Renal cortex interstitium (tissue), 11 donors: ENCODE measurements around the gene ABCG4. TPM values are rescaled to one million over a fixed set of nuclear protein-coding genes. Genes with fewer than 3 reads are reported as not detected.
"Not testable (repeated sequence)": the region's sequence is repeated elsewhere in the genome, so short reads cannot be mapped to it uniquely, and the experiment has no call there.

ENCODE experiments used
- DNase-seq, 11 donors: peaks; one replicate each; pipeline ENCODE4 v3.0.0-alpha.2; 2013; ENCODE audit warnings: low read depth in 9 of 11, low spot score in 4 of 11; ENCODE audit errors: extremely low read depth in 1 of 11
- polyA plus RNA-seq, 3 donors: library from polyadenylated mRNA; unstranded; fragments of 120-200 nt; gene quantifications; one replicate each; pipeline ENCODE4 v1.2.1, GENCODE V29; 2013; ENCODE audit not compliant: insufficient read length in 3 of 3

ABCG4 gene
- polyA plus RNA-seq, 3 donors, result 0.72 to 1.2 (median 1.1) TPM

GRCh38 chr11:119194811-119195440 lies 46.1 kb downstream of the ABCG4 start:
- no peak for DNase-seq

- no peak for DNase-seq
Measured at GRCh38 chr11:119195680-119196079, 46.8 kb downstream of the ABCG4 start.

- DNase-seq, result peak; percentile 70 to 87 (median 76)
Measured at GRCh38 chr11:119196833-119197483, 48.1 kb downstream of the ABCG4 start.

GRCh38 chr11:119198925-119199324 lies 50.1 kb downstream of the ABCG4 start:
- DNase-seq, result no peak

GRCh38 chr11:119201236-119201635 lies 52.4 kb downstream of the ABCG4 start:
- not testable (repeated sequence) for DNase-seq

- no peak for DNase-seq
Measured at GRCh38 chr11:119202554-119202953, 53.7 kb downstream of the ABCG4 start.

GRCh38 chr11:119204066-119204465 lies 55.2 kb downstream of the ABCG4 start:
- no peak for DNase-seq

GRCh38 chr11:119205080-119205479 lies 56.2 kb downstream of the ABCG4 start:
- no peak for DNase-seq

GRCh38 chr11:119205574-119206510 lies 57.0 kb downstream of the ABCG4 start, which contains the start of gene CBL:
Gene CBL, plus strand, starts transcription at chr11:119206339. Its CDS starts 79 bp downstream, at chr11:119206418.
- peak; percentile 76 to 94 (median 91) for DNase-seq

GRCh38 chr11:119206511-119207414 lies 57.9 kb downstream of the ABCG4 start:
- DNase-seq, result peak in 4 of 11 donors; percentile 34 to 47 (median 37)

GRCh38 chr11:119207415-119207960 lies 58.6 kb downstream of the ABCG4 start:
- DNase-seq, result no peak

GRCh38 chr11:119209186-119209585 lies 60.3 kb downstream of the ABCG4 start:
- no peak for DNase-seq

GRCh38 chr11:119210050-119210449 lies 61.2 kb downstream of the ABCG4 start:
- no peak for DNase-seq

Other genes starting within 250 kb of the ABCG4 start
- gene BCL9L, start 223.1 kb upstream of the ABCG4 start, polyA plus RNA-seq, result 10 to 100 TPM; 23.8 to 35.7 (median 33.5) TPM
- 1 to 10 TPM; 3.5 to 6.0 (median 5.9) TPM for gene UPK2, start 192.8 kb upstream of the ABCG4 start, polyA plus RNA-seq
- gene FOXR1, start 177.3 kb upstream of the ABCG4 start, polyA plus RNA-seq, result under 1 TPM in 1 of 3 donors, not detected in 2; 0.14 TPM
- 10 to 100 TPM; 17.2 to 46.3 (median 22.0) TPM for gene CENATAC, start 150.9 kb upstream of the ABCG4 start, polyA plus RNA-seq
- 1,000 to 10,000 TPM; 1,021 to 1,242 (median 1,207) TPM for gene RPS25, start 130.7 kb upstream of the ABCG4 start, polyA plus RNA-seq
- gene TRAPPC4, start 130.3 kb upstream of the ABCG4 start, polyA plus RNA-seq, result 100 to 1,000 TPM in 2 of 3 donors, 10 to 100 TPM in 1; 91.1 to 115 (median 102) TPM
- 100 to 1,000 TPM in 2 of 3 donors, 10 to 100 TPM in 1; 95.1 to 108 (median 103) TPM for gene SLC37A4, start 118.2 kb upstream of the ABCG4 start, polyA plus RNA-seq
- gene HYOU1, start 91.8 kb upstream of the ABCG4 start, polyA plus RNA-seq, result 100 to 1,000 TPM; 119 to 133 (median 120) TPM
- 10 to 100 TPM; 49.5 to 62.6 (median 53.6) TPM for gene VPS11, start 81.2 kb upstream of the ABCG4 start, polyA plus RNA-seq
- 10 to 100 TPM; 27.2 to 30.9 (median 30.0) TPM for gene HMBS, start 64.2 kb upstream of the ABCG4 start, polyA plus RNA-seq
- 10 to 100 TPM; 58.1 to 59.4 (median 58.1) TPM for gene DPAGT1, start 47.2 kb upstream of the ABCG4 start, polyA plus RNA-seq
- gene C2CD2L, start 41.7 kb upstream of the ABCG4 start, polyA plus RNA-seq, result 10 to 100 TPM in 2 of 3 donors, 1 to 10 TPM in 1; 8.7 to 11.0 (median 10.8) TPM
- gene HINFP, start 27.5 kb upstream of the ABCG4 start, polyA plus RNA-seq, result 10 to 100 TPM; 28.2 to 42.9 (median 29.1) TPM
- 10 to 100 TPM in 2 of 3 donors, 1 to 10 TPM in 1; 8.9 to 15.1 (median 12.0) TPM for gene NLRX1, start 19.7 kb downstream of the ABCG4 start, polyA plus RNA-seq
- gene NHERF4, start 36.4 kb downstream of the ABCG4 start, polyA plus RNA-seq, result 10 to 100 TPM; 14.6 to 20.6 (median 17.1) TPM
- gene CBL, start 57.3 kb downstream of the ABCG4 start, polyA plus RNA-seq, result 10 to 100 TPM; 16.6 to 23.2 (median 20.3) TPM
- 10 to 100 TPM; 49.2 to 62.0 (median 55.5) TPM for gene MCAM, start 168.1 kb downstream of the ABCG4 start, polyA plus RNA-seq
- 10 to 100 TPM; 29.3 to 35.8 (median 33.3) TPM for gene RNF26, start 185.5 kb downstream of the ABCG4 start, polyA plus RNA-seq
- gene C1QTNF5, start 191.8 kb downstream of the ABCG4 start, polyA plus RNA-seq, result 10 to 100 TPM; 18.1 to 30.5 (median 23.7) TPM
- gene MFRP, start 197.7 kb downstream of the ABCG4 start, polyA plus RNA-seq, result not detected
- 10 to 100 TPM in 2 of 3 donors, 1 to 10 TPM in 1; 9.3 to 14.2 (median 11.1) TPM for gene USP2, start 232.6 kb downstream of the ABCG4 start, polyA plus RNA-seq